Tibial nerve (tissue), 4 donors: ENCODE measurements around the gene DCD.

Experiments used
- CTCF ChIP-seq, 5 experiments: fragments of 200-600 bp in 3 of 5; fragments of 450-650 bp in 2 of 5; sonication (generic) in 3 of 5; IDR thresholded peaks; one replicate each; pipeline ENCODE4 v1.5.1; 2016 to 2019; ENCODE audit warnings: antibody characterized with exemption in 5 of 5, mild to moderate bottlenecking in 3 of 5, moderate library complexity in 2 of 5
- EP300 ChIP-seq, 2 donors: sonication (generic); formaldehyde crosslinking; IDR thresholded peaks; one replicate each; pipeline ENCODE4 v1.6.1; 2017; ENCODE audit warnings: antibody characterized with exemption in 2 of 2, mild to moderate bottlenecking in 1 of 2
- POLR2A ChIP-seq, 2 donors: fragments of 450-650 bp; IDR thresholded peaks; one replicate each; pipeline ENCODE4 v1.6.1; 2017; ENCODE audit warnings: antibody characterized with exemption in 2 of 2, mild to moderate bottlenecking in 2 of 2, moderate library complexity in 2 of 2

GRCh38 chr12:54689984-54690383 is 41.8 kb upstream of the DCD start:
- TF ChIP-seq CTCF (IDR thresholded peaks at IDR 0.05) (no peak), EP300 (IDR thresholded peaks at IDR 0.05) (no peak), POLR2A (IDR thresholded peaks at IDR 0.05) (no peak)
